HG02623 (cell line): Measurements from ENCODE around the gene TESK1.
"Not testable (repeated sequence)": the region's sequence is repeated elsewhere in the genome, so short reads cannot be mapped to it uniquely, and the experiment has no call there.

Source experiments
- ATAC-seq: cut with Tn5 transposase; IDR thresholded peaks from one replicate; pipeline ENCODE4 v1.9.1; 2021; ENCODE audit warnings: moderate library complexity; ENCODE audit not compliant: unreplicated experiment

TESK1 gene

GRCh38 chr9:35612843-35613242 lies 7.8 kb downstream of the TESK1 start:
- ATAC-seq: no peak

- no peak for ATAC-seq
These were observed 11.1 kb downstream of the TESK1 start for GRCh38 chr9:35615981-35616680.

- peak; percentile 37 for ATAC-seq
These were observed 11.8 kb downstream of the TESK1 start for GRCh38 chr9:35616681-35617459.

GRCh38 chr9:35617548-35617947 lies 12.5 kb downstream of the TESK1 start:
- no peak for ATAC-seq

- no peak for ATAC-seq
These were observed 13.3 kb downstream of the TESK1 start, which contains the start of gene CD72 for GRCh38 chr9:35618325-35618727. Gene CD72 (minus strand): TSS chr9:35618413. CDS start chr9:35618303, 110 bp downstream.

GRCh38 chr9:35618854-35619799 lies 14.1 kb downstream of the TESK1 start:
- peak; percentile 34 for ATAC-seq

- ATAC-seq: peak; percentile 34
These were observed 14.7 kb downstream of the TESK1 start for GRCh38 chr9:35619800-35620158.

GRCh38 chr9:35627575-35627974 lies 22.5 kb downstream of the TESK1 start:
- ATAC-seq: no peak

GRCh38 chr9:35628389-35628991 lies 23.4 kb downstream of the TESK1 start:
- ATAC-seq: no peak

GRCh38 chr9:35629597-35629996 lies 24.5 kb downstream of the TESK1 start:
- ATAC-seq: no peak

GRCh38 chr9:35635730-35636129 lies 30.7 kb downstream of the TESK1 start:
- ATAC-seq: no peak

- no peak for ATAC-seq
These were observed 31.2 kb downstream of the TESK1 start for GRCh38 chr9:35636135-35636876.

GRCh38 chr9:35636877-35637246 lies 31.8 kb downstream of the TESK1 start:
- ATAC-seq: not testable (repeated sequence)

- ATAC-seq: not testable (repeated sequence)
These were observed 32.4 kb downstream of the TESK1 start for GRCh38 chr9:35637427-35637955.

- not testable (repeated sequence) for ATAC-seq
These were observed 33.7 kb downstream of the TESK1 start for GRCh38 chr9:35638751-35639150.

GRCh38 chr9:35639225-35639624 lies 34.2 kb downstream of the TESK1 start:
- not testable (repeated sequence) for ATAC-seq

- ATAC-seq: no peak
These were observed 34.6 kb downstream of the TESK1 start for GRCh38 chr9:35639631-35640030.

GRCh38 chr9:35640431-35640830 lies 35.4 kb downstream of the TESK1 start:
- not testable (repeated sequence) for ATAC-seq

GRCh38 chr9:35641478-35641877 lies 36.4 kb downstream of the TESK1 start:
- ATAC-seq: not testable (repeated sequence)

- no peak for ATAC-seq
These were observed 38.0 kb downstream of the TESK1 start for GRCh38 chr9:35643046-35643445.
